GM19239 (cell line): Measurements from ENCODE around the gene DNAH9.

Experiments
- DNase-seq: peaks from one replicate; pipeline ENCODE4 v3.0.0; 2011; ENCODE audit warnings: low spot score; ENCODE audit not compliant: insufficient read length
- FAIRE-seq: peaks from 2 replicates; lab custom pipeline; 2011; peaks lifted over from hg19 to GRCh38; lab: Jason Lieb, UNC

Gene DNAH9

GRCh38 chr17:11598274-11599221, at the start of gene DNAH9:
DNAH9 (plus strand) TSS chr17:11598470; CDS start chr17:11598499, 29 bp downstream.
- DNase-seq (no peak), FAIRE-seq (no peak)

- FAIRE-seq, result no peak
- DNase-seq, result no peak
These were observed 47.8 kb upstream of the DNAH9 start for GRCh38 chr17:11550431-11550830.

- DNase-seq (no peak), FAIRE-seq (no peak)
These were observed 46.8 kb upstream of the DNAH9 start for GRCh38 chr17:11551442-11551841.

- FAIRE-seq, result no peak
- DNase-seq, result no peak
These were observed 45.1 kb upstream of the DNAH9 start for GRCh38 chr17:11553135-11553534.

GRCh38 chr17:11554042-11554441, 44.2 kb upstream of the DNAH9 start:
- DNase-seq (no peak), FAIRE-seq (no peak)

GRCh38 chr17:11554542-11554941, 43.7 kb upstream of the DNAH9 start:
- FAIRE-seq (no peak), DNase-seq (no peak)

GRCh38 chr17:11555530-11555929, 42.7 kb upstream of the DNAH9 start:
- DNase-seq (no peak), FAIRE-seq (no peak)

- DNase-seq (no peak), FAIRE-seq (no peak)
These were observed 40.4 kb upstream of the DNAH9 start for GRCh38 chr17:11557727-11558452.

- FAIRE-seq (no peak), DNase-seq (no peak)
These were observed 39.5 kb upstream of the DNAH9 start for GRCh38 chr17:11558681-11559234.

- FAIRE-seq, result no peak
- no peak for DNase-seq
These were observed 38.7 kb upstream of the DNAH9 start for GRCh38 chr17:11559601-11560000.

GRCh38 chr17:11561281-11561680, 37.0 kb upstream of the DNAH9 start:
- DNase-seq (no peak), FAIRE-seq (no peak)

GRCh38 chr17:11561702-11562101, 36.6 kb upstream of the DNAH9 start:
- DNase-seq (no peak), FAIRE-seq (no peak)

- no peak for FAIRE-seq
- DNase-seq, result no peak
These were observed 33.5 kb upstream of the DNAH9 start for GRCh38 chr17:11564589-11565380.

GRCh38 chr17:11565591-11565990, 32.7 kb upstream of the DNAH9 start:
- no peak for DNase-seq
- FAIRE-seq, result no peak

- FAIRE-seq (no peak), DNase-seq (no peak)
These were observed 19.3 kb upstream of the DNAH9 start for GRCh38 chr17:11578998-11579397.

- no peak for FAIRE-seq
- DNase-seq, result no peak
These were observed 17.6 kb upstream of the DNAH9 start for GRCh38 chr17:11580677-11581076.

GRCh38 chr17:11582217-11582616, 16.1 kb upstream of the DNAH9 start:
- FAIRE-seq (no peak), DNase-seq (no peak)

GRCh38 chr17:11583306-11583992, 14.8 kb upstream of the DNAH9 start:
- FAIRE-seq, result no peak

GRCh38 chr17:11589716-11590115, 8.6 kb upstream of the DNAH9 start:
- FAIRE-seq (no peak), DNase-seq (no peak)

More at GRCh38 chr17:11583306-11583992, 14.8 kb upstream of the DNAH9 start:
- DNase-seq, result no peak

GRCh38 chr17:11601661-11602060, 3.4 kb downstream of the DNAH9 start:
- DNase-seq (no peak), FAIRE-seq (no peak)
